Cardiac fibroblast (primary cell): ENCODE results near the gene IDI1.

Experiments used
- DNase-seq, 2 donors: peaks; one replicate each; pipeline versions ENCODE4 v3.0.0 to v3.0.0-alpha.2; 2010; ENCODE audit warnings: low read depth in 2 of 2
- H3K4me3 ChIP-seq, 2 donors: replicated peaks in 1 of 2; 1 replicate in 1 of 2; 2 replicates in 1 of 2; pipeline ENCODE4 v1.5.1; 2011; ENCODE audit warnings: low read depth in 2 of 2, low read length in 2 of 2, mild to moderate bottlenecking in 2 of 2, moderate library complexity in 1 of 2
- CTCF ChIP-seq: IDR thresholded peaks from one replicate; pipeline ENCODE4 v1.5.1; 2011; ENCODE audit warnings: low read depth, mild to moderate bottlenecking, low read length, inconsistent platforms

The IDI1 gene

GRCh38 chr10:1024103-1024502 lies 24.8 kb downstream of the IDI1 start:
- no peak for DNase-seq

GRCh38 chr10:1022413-1022812 lies 26.5 kb downstream of the IDI1 start:
- no peak for DNase-seq
- H3K4me3 ChIP-seq, result no peak overlapping the region
- TF ChIP-seq CTCF, result no peak

More at GRCh38 chr10:1024103-1024502, 24.8 kb downstream of the IDI1 start:
- no peak for TF ChIP-seq CTCF
- no peak overlapping the region for H3K4me3 ChIP-seq

DNA sequence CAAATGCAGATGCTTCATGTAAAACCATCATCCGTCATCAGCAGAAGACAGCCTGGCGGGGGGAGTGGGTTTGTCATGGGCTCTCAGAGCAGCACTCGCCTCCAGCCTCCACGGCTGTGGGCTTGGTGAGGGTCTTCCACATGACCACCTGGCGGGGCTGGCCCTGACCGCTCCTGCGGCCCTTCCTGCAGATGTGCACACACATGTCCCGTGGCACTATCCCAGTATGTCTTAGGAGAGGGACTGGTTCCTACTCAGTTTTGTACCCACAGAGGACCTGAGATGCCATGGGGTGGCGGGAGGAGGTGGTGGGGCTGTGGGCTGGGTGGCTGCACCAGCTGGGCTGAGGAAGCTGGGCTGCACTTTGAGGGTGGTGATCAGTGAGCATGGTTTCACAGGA lies 28.0 kb downstream of the IDI1 start:
- no peak for DNase-seq
- no peak for TF ChIP-seq CTCF
- H3K4me3 ChIP-seq, result no peak overlapping the region

GRCh38 chr10:1020460-1020859 lies 28.5 kb downstream of the IDI1 start:
- TF ChIP-seq CTCF, result no peak
- no peak overlapping the region for H3K4me3 ChIP-seq
- no peak for DNase-seq

DNA sequence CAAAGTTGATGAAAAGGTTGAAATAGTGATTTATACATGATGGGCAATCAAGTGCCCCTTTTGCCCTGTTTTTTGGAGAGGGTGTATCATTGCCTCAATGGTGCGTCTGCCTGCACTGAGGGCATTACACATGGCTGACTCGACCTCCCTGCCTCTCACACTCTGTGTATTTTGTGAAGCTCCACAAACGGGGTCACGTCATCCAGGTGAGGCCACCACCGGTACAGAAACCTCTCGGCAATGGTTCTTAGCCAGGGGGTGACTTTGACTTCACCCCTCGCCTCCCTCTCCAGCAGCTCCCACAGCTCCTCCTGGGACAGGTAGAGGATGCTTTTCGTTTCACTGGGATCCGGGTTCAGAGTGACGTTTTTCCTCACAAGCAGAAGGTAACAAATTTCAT lies 29.6 kb downstream of the IDI1 start:
- TF ChIP-seq CTCF, result no peak
- H3K4me3 ChIP-seq, result no peak overlapping the region
- DNase-seq, result no peak

DNA sequence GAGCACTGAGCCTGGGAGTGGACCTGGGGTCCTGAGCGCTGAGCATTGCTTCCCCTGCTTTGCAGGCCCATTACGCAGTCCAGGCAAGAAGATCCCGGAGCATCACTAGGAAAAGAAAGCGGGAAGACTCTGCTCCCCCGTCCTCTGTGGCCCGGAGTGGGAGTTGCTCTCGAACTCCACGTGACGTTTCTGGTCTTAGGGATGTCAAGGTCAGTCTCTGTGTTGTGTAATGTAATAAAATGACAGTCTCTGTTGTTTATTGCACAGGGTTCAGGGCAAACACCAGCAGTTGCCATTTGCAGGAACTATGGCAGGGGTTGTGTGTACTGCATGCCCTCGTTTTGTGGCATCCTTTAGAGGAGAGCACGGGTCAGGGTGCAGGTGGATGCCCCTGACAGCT lies 33.2 kb downstream of the IDI1 start:
- TF ChIP-seq CTCF, result no peak
- H3K4me3 ChIP-seq, result no peak overlapping the region
- no peak for DNase-seq

- TF ChIP-seq CTCF, result no peak
- no peak overlapping the region for H3K4me3 ChIP-seq
- no peak for DNase-seq
Measured at GRCh38 chr10:1011696-1012095, 37.2 kb downstream of the IDI1 start.
